Naive B cell (primary cell): ENCODE data around the gene BST2. TPM values are rescaled to one million over a fixed set of nuclear protein-coding genes. Genes with fewer than 3 reads are reported as not detected.

Source experiments
- ATAC-seq, 2 donors: fragments of 150-1000 bp; cut with Tn5 transposase; 2 replicates each; pipeline ENCODE4 v1.10.0; 2021; ENCODE audit warnings: low read depth in 2 of 2, mild to moderate bottlenecking in 2 of 2, moderate library complexity in 2 of 2
- DNase-seq: peaks from one replicate; pipeline ENCODE4 v3.0.0; 2022
- H3K27ac Mint-ChIP-seq, 6 donors: one replicate each; pipeline ENCODE4 v1.8.0; 2020 to 2022; ENCODE audit warnings: mild to moderate bottlenecking in 6 of 6, mixed read lengths in 6 of 6, moderate library complexity in 5 of 6, inconsistent platforms in 2 of 6
- H3K27me3 Mint-ChIP-seq, 3 donors: one replicate each; pipeline ENCODE4 v1.8.0; 2021 to 2022; ENCODE audit warnings: mixed read lengths in 3 of 3, mild to moderate bottlenecking in 1 of 3
- H3K36me3 Mint-ChIP-seq, 2 donors: one replicate each; pipeline ENCODE4 v1.8.0; 2020 to 2022; ENCODE audit warnings: mixed read lengths in 2 of 2, inconsistent platforms in 1 of 2, mild to moderate bottlenecking in 1 of 2
- H3K4me1 Mint-ChIP-seq, 3 donors: one replicate each; pipeline ENCODE4 v1.8.0; 2020 to 2022; ENCODE audit warnings: mixed read lengths in 3 of 3, inconsistent platforms in 1 of 3, mild to moderate bottlenecking in 1 of 3, moderate library complexity in 1 of 3
- H3K4me3 Mint-ChIP-seq, 8 donors: one replicate each; pipeline ENCODE4 v1.8.0; 2020 to 2022; ENCODE audit warnings: mild to moderate bottlenecking in 8 of 8, mixed read lengths in 8 of 8, moderate library complexity in 8 of 8, inconsistent platforms in 2 of 8
- H3K9me3 Mint-ChIP-seq, 7 donors: one replicate each; pipeline ENCODE4 v1.8.0; 2020 to 2022; ENCODE audit warnings: mixed read lengths in 7 of 7, mild to moderate bottlenecking in 5 of 7, inconsistent platforms in 2 of 7, moderate library complexity in 1 of 7
- polyA plus RNA-seq, 6 donors: library from polyadenylated mRNA; unstranded; fragments of 300-500 nt; fragmentation: Illumina TruSeq; gene quantifications; one replicate each; pipeline ENCODE4 v1.2.3, GENCODE V29; 2021; ENCODE audit warnings: low read depth in 6 of 6

Gene BST2
- polyA plus RNA-seq, 6 donors from 2014 or later = 131 to 189 (median 163) TPM

DNA sequence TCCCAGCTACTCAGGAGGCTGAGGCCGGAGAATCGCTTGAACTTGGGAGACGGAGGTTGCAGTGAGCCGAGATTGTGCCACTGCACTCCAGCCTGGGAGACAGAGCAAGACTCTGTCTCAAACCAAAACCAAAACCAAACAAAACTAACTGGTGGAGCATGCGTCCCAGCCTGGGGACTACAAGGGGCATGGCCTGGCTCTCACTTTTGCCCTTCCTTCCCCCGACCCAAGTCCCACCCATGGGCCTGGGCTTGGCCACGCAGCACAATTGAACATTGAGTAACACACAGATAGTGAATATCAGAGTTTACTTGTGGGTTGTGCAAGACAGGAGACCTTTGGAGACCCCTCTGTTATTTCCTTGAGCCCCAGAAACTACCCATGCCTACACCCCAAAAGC is 29.8 kb upstream of the BST2 start:
- H3K27ac Mint-ChIP-seq = no peak overlapping the region
- H3K9me3 Mint-ChIP-seq = peaks cover 0 to 1% (median 0%) of the 10 kb centered on the region in 7 donors

DNA sequence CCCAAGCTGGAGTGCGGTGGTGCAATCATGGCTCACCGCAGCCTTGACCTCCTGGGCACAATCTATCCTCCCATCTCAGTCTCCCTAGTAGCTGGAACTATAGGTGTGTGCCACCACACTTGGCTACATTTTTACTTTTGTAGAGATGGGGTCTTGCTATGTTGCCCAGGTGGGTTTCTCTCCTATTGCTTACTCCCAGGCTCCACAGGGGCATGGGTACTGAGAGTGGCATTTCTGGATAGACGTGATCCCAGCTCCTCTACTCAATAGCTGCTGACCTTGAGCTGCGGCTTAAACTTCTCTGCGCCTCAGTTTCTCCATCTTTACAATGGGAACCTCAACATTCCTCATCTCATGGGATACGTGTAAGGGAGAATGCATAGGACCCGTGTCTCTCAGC is 26.0 kb upstream of the BST2 start:
- Mint-ChIP-seq H3K36me3 (no peaks in the 10 kb centered on the region), H3K4me3 (no peak overlapping the region), H3K27ac (no peak overlapping the region), H3K27me3 (no peaks in the 10 kb centered on the region), H3K4me1 (no peaks in the 10 kb centered on the region), H3K9me3 (peaks cover 0 to 1% (median 0%) of the 10 kb centered on the region in 7 donors)
- DNase-seq = no peak
- ATAC-seq = no peak

More for the DNA sequence above, 29.8 kb upstream of the BST2 start:
- ATAC-seq (no peak), DNase-seq (no peak)
- H3K4me3 Mint-ChIP-seq = no peak overlapping the region
- no peaks in the 10 kb centered on the region for H3K4me1 Mint-ChIP-seq
- H3K36me3 Mint-ChIP-seq = no peaks in the 10 kb centered on the region
- peaks cover 0 to 5% (median 0%) of the 10 kb centered on the region in 3 donors for H3K27me3 Mint-ChIP-seq

DNA sequence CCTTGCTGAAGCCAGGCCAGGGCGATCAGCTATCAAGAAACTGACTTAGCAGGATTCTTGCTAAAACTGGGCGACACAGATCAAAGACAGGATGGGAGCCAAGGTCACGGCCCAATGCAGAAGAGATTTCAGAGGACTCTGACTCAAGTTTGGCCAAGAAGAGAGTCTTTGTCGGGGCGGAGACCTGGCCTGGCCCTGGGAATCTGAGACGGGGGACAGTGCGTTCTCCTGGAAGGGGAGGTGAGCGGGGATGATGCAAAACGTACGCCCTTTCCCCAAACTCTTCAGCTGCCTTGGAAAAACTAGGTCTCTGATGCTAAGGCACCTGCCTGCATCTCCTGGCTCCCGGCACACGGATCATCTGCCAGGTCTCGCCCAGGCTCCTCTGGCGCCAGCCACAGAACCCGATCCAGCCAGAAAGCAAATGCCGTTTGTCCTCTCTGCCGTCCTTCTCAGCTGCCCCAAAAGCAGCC is 24.2 kb upstream of the BST2 start:
- Mint-ChIP-seq H3K4me3 (no peak overlapping the region), H3K27ac (peak overlapping the region in 1 of 6 donors; percentile 86), H3K4me1 (peaks cover 0 to 3% (median 1%) of the 10 kb centered on the region in 3 donors), H3K36me3 (no peaks in the 10 kb centered on the region), H3K27me3 (no peaks in the 10 kb centered on the region), H3K9me3 (no peaks in the 10 kb centered on the region)
- no peak for DNase-seq
- no peak for ATAC-seq

DNA sequence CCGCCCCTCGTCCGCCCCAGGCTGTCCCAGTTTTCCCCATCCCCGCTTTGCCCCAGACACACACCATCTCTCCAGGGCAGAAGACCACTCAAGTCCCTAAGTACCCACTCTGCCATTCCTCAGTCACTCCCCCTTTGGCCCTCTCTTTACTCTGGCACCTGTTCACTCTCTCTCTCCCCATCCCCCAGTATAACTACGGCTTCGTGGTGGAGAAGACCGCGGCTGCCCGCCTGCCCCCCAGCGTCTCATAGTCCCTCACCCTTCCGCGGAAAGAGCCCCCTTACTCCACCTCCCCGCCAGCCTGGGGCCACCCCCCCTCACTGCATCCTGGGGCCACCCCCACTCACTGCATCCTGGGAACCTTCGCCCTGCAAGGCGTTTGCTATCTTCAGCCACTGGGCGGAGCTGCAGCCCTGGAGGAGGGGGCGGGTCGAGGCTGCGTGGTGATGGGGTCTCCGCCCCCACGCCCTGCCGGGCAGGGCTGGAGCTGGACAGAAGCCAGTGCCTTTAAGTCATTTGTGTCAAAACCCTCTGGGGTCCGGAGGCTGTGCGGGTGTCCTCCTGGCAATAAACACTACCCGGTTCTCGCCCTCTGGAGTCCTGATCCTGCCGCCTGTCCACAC is 19.4 kb upstream of the BST2 start:
- Mint-ChIP-seq H3K27ac (peak overlapping the region in 2 of 6 donors; percentile 18 to 77), H3K4me1 (peaks cover 10 to 16% (median 10%) of the 10 kb centered on the region in 3 donors), H3K4me3 (no peak overlapping the region), H3K36me3 (peaks cover 0 to 9% of the 10 kb centered on the region in 2 donors), H3K9me3 (no peaks in the 10 kb centered on the region), H3K27me3 (no peaks in the 10 kb centered on the region)
- DNase-seq = no peak
- peak; percentile 47 to 50 for ATAC-seq

DNA sequence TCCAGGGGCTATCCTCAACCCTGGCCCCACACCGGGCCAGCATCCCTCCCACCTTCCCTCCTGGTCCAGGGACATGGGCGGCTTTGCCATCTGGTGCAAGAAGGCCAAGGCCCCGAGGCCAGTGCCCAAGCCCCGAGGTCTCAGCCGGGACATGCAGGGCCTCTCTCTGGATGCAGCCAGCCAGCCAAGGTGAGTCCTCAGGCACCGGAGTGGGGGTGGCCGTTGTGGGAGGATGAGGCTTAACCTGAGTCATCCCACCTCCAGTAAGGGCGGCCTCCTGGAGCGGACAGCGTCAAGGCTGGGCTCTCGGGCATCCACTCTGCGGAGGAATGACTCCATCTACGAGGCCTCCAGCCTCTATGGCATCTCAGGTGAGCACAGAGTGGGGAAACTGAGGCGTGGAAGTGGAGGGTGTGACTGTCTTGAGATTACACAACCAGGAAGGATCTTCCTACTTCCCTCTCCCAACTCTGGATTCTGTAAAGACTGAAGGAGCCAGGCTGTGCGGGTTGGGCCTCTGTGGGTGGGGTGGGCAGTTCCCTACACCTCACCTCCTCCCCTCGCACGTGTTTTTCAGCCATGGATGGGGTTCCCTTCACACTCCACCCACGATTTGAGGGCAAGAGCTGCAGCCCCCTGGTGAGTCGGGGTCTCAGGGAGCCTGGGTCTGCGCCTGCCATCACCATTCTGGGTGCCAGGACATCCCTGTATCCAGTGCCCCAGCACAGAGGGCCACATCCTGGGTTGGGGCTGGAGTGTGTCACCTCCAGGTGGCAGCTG is 18.2 kb upstream of the BST2 start:
- ATAC-seq (no peak), DNase-seq (no peak)
- no peaks in the 10 kb centered on the region for H3K9me3 Mint-ChIP-seq
- H3K27me3 Mint-ChIP-seq = no peaks in the 10 kb centered on the region
- peak overlapping the region in 2 of 6 donors; percentile 4 to 41 for H3K27ac Mint-ChIP-seq
- H3K4me1 Mint-ChIP-seq = peaks cover 16 to 19% (median 16%) of the 10 kb centered on the region in 3 donors
- H3K36me3 Mint-ChIP-seq = peaks cover 0 to 9% of the 10 kb centered on the region in 2 donors
- no peak overlapping the region for H3K4me3 Mint-ChIP-seq

DNA sequence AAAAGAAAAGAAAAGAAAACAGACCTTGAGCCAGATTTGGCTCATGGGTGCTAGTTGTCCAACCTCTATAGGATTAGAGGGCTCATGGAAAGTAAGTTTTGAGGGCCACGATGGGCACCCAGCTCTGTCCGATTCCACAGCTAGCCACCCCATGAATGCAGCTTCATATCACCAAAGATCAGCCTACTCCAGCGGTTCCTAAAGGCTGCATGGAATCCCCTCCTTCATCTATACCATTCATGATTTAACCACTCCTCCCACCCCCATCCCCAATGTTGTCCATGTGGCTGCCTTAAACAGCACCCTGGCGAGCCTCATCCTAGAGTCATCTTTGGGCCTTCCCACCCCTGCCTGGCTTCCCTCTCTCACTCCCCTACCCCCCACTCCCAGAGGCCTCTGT is 16.5 kb upstream of the BST2 start:
- no peak for DNase-seq
- no peak for ATAC-seq
- Mint-ChIP-seq H3K27ac (no peak overlapping the region), H3K27me3 (no peaks in the 10 kb centered on the region), H3K36me3 (peaks cover 0 to 12% of the 10 kb centered on the region in 2 donors), H3K4me1 (peaks cover 16 to 21% (median 18%) of the 10 kb centered on the region in 3 donors), H3K4me3 (peak overlapping the region in 4 of 8 donors; percentile 20 to 56 (median 46)), H3K9me3 (no peaks in the 10 kb centered on the region)

DNA sequence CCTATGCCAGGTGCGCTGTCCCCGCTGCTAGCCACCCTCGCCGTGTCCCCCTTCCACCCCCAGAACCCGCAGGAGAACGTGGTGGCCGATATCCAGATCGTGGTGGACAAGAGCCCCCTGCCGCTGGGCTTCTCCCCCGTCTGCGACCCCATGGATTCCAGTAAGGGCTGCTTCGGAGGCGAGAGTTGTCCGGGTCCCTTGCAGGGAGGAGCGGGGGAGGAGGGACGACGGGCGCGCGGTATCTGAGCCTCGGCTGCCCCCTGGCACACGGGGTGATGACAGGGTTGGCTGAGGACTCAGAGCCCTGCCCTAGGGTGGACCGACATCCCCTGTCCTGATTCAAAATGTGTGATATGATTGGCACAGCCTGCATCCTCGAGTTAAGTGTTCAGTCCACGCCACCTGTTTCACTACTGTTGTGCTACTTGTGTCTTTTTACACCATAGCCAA is 15.1 kb upstream of the BST2 start:
- H3K4me1 Mint-ChIP-seq = peaks cover 16 to 23% (median 21%) of the 10 kb centered on the region in 3 donors
- peaks cover 0 to 16% of the 10 kb centered on the region in 2 donors for H3K36me3 Mint-ChIP-seq
- no peaks in the 10 kb centered on the region for H3K27me3 Mint-ChIP-seq
- peak overlapping the region; percentile 91 to 99 (median 96) for H3K4me3 Mint-ChIP-seq
- peak overlapping the region in 4 of 6 donors; percentile 26 to 86 (median 72) for H3K27ac Mint-ChIP-seq
- no peak for ATAC-seq
- peak; percentile 12 for DNase-seq
- no peaks in the 10 kb centered on the region for H3K9me3 Mint-ChIP-seq

DNA sequence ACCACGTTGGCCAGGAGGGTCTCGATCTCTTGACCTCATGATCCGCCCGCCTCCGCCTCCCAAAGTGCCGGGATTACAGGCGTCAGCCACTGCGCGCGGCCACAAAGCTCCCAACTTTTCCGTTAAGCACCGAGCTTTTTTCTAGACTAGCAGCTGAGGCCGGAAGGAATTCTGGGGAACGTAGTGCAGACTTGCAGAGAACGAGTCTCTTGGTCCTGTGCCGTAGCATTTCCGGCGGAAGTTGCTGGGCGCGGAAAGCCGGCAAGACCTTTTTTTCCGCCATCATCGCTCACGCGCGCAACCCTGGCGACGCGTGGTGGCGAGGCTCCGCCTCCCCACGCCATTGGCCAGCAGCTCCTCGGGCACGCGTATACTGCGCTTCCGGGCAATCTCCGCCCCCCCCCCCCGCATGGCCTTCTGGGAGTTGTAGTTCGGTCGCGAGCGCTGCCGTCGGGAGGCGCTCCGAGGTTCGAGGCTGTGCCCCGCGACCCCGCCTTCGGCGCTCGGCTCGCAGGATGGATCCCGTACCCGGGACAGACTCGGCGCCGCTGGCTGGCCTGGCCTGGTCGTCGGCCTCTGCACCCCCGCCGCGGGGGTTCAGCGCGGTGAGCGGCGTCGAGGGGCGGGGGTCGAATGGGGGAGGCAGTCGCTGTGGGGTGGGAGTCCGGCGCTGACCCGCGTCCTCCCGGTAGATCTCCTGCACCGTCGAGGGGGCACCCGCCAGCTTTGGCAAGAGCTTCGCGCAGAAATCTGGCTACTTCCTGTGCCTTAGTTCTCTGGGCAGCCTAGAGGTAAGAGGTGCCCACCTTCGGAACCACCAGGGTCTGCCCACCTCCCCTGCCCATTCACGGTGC is 14.4 kb upstream of the BST2 start, which contains the start of gene MVB12A:
MVB12A (plus strand) TSS at position 427 of the 854 bp plus-strand sequence; CDS start at position 516, 89 bp downstream.
- Mint-ChIP-seq H3K27ac (peak within 1 kb of the TSS; percentile 61 to 91 (median 81)), H3K4me3 (peak within 1 kb of the TSS; percentile 93 to 99 (median 97)), H3K9me3 (no peaks in the 10 kb centered on the region), H3K36me3 (peaks cover 0 to 16% of the 10 kb centered on the region in 2 donors), H3K4me1 (peaks cover 16 to 23% (median 19%) of the 10 kb centered on the region in 3 donors), H3K27me3 (no peaks in the 10 kb centered on the region)
- DNase-seq (peak; percentile 93), ATAC-seq (peak; percentile 96)

DNA sequence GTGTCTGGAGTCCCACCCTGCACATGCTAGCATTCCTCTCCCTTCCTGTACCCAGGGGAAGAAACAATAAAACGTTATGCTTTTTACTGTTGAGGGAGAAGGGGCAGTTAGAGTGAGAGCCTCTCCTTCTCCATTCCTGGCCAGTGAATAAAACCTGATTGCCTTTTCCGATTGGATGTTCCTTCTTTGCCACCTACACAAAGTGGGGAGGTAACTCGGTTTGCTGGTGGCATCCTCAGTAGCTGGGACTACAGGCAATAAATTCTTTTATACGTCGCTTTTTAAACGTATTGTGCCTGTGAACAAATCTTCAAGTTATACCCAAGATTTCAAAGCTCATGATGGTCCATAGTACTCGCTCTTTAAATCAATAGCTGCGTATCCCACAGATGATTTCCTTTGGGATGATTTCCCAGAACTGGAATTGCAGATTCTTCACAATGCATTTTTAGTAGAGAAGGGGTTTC is 13.8 kb upstream of the BST2 start:
- Mint-ChIP-seq H3K4me3 (peak overlapping the region; percentile 93 to 99 (median 97)), H3K9me3 (no peaks in the 10 kb centered on the region), H3K4me1 (peaks cover 15 to 21% (median 16%) of the 10 kb centered on the region in 3 donors), H3K27ac (peak overlapping the region in 5 of 6 donors; percentile 61 to 91 (median 85)), H3K27me3 (no peaks in the 10 kb centered on the region), H3K36me3 (peaks cover 0 to 16% of the 10 kb centered on the region in 2 donors)
- DNase-seq (no peak), ATAC-seq (no peak)

DNA sequence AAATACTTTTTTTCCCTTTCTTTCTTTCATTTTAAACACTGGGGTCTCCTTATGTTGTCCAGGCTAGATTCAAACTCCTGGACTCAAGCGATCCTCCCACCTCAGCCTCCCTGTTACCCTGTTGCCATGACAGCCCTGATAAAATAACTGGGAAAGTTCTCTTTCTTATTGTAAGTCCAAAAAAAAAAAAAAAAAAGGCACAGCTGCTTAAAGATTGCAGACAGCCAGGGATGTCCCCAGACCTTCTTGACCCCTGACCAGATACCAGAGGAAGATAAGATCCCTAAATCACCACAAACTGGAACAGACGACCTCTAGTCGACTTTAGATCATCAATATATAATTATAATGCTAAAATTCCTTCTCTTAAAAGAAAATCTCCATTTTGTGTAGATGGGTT is 13.3 kb upstream of the BST2 start:
- H3K4me3 Mint-ChIP-seq = peak overlapping the region; percentile 82 to 99 (median 96)
- H3K36me3 Mint-ChIP-seq = peaks cover 0 to 16% of the 10 kb centered on the region in 2 donors
- H3K27ac Mint-ChIP-seq = peak overlapping the region in 1 of 6 donors; percentile 42
- H3K4me1 Mint-ChIP-seq = peaks cover 15 to 21% (median 16%) of the 10 kb centered on the region in 3 donors
- no peaks in the 10 kb centered on the region for H3K27me3 Mint-ChIP-seq
- DNase-seq = no peak
- no peaks in the 10 kb centered on the region for H3K9me3 Mint-ChIP-seq
- ATAC-seq = no peak

DNA sequence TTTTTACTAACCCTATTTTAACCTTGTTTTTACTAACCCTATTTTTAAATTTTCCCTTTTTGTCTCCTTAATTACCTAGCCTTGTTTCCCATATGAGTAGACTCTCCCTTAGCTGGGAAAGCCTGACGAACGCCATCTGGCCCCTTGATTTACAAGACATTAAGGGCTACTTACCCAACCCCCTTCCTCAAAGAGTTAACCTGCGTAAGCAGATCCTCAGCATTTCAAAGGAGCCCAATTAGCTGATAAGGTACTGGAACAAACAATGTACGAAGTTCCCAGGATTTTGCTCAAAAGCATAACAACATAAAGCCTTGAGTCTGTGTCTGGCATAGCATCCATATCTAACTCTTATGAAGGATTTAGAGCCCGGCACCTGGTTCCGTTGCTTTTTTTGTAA is 9.7 kb upstream of the BST2 start:
- Mint-ChIP-seq H3K27ac (peak overlapping the region in 1 of 6 donors; percentile 49), H3K9me3 (no peaks in the 10 kb centered on the region), H3K27me3 (no peaks in the 10 kb centered on the region), H3K4me3 (peak overlapping the region in 1 of 8 donors; percentile 36), H3K4me1 (peaks cover 13 to 23% (median 16%) of the 10 kb centered on the region in 3 donors), H3K36me3 (peaks cover 0 to 8% of the 10 kb centered on the region in 2 donors)
- ATAC-seq (no peak), DNase-seq (no peak)

DNA sequence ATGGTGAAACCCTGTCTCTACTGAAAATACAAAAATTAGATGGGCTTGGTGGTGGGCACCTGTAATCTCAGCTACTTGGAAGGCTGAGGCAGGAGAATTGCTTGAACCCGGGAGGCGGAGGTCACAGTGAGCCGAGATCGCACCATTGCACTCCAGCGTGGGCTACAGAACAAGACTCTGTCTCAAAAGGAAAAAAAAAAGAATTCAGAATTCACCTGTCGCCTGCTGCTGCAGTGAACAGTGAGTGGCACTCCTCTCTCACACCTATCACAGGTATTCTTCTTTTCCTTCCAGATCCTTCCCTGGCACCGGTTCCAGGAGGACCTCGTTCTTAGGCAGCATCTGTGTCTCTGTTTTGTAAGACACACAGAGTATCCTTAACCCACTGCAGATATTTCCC is 8.7 kb upstream of the BST2 start:
- peak overlapping the region in 1 of 8 donors; percentile 9 for H3K4me3 Mint-ChIP-seq
- ATAC-seq = no peak
- H3K27me3 Mint-ChIP-seq = no peaks in the 10 kb centered on the region
- H3K36me3 Mint-ChIP-seq = peaks cover 0 to 8% of the 10 kb centered on the region in 2 donors
- peaks cover 7 to 18% (median 16%) of the 10 kb centered on the region in 3 donors for H3K4me1 Mint-ChIP-seq
- peak overlapping the region in 1 of 6 donors; percentile 3 for H3K27ac Mint-ChIP-seq
- no peak for DNase-seq
- H3K9me3 Mint-ChIP-seq = no peaks in the 10 kb centered on the region
